GM18873 (cell line): Measurements from ENCODE around the gene TMEM89.

Source experiments
- ATAC-seq: cut with Tn5 transposase; IDR thresholded peaks from one replicate; pipeline ENCODE4 v1.9.1; 2021; ENCODE audit warnings: mild to moderate bottlenecking, moderate library complexity, moderate number of reproducible peaks; ENCODE audit not compliant: unreplicated experiment, low FRiP score

Gene TMEM89, protein sequence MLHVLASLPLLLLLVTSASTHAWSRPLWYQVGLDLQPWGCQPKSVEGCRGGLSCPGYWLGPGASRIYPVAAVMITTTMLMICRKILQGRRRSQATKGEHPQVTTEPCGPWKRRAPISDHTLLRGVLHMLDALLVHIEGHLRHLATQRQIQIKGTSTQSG

GRCh38 chr3:48621461-48621869 lies at the start of gene TMEM89:
TMEM89 (minus strand) TSS chr3:48621769; CDS start chr3:48621756, 13 bp downstream.
- ATAC-seq = no peak

- ATAC-seq = no peak
Measured at GRCh38 chr3:48664929-48665328, 43.4 kb upstream of the TMEM89 start.

- no peak for ATAC-seq
Measured at GRCh38 chr3:48664313-48664644, 42.7 kb upstream of the TMEM89 start.

GRCh38 chr3:48663489-48664312 lies 42.1 kb upstream of the TMEM89 start:
- peak; percentile 81 for ATAC-seq

DNA sequence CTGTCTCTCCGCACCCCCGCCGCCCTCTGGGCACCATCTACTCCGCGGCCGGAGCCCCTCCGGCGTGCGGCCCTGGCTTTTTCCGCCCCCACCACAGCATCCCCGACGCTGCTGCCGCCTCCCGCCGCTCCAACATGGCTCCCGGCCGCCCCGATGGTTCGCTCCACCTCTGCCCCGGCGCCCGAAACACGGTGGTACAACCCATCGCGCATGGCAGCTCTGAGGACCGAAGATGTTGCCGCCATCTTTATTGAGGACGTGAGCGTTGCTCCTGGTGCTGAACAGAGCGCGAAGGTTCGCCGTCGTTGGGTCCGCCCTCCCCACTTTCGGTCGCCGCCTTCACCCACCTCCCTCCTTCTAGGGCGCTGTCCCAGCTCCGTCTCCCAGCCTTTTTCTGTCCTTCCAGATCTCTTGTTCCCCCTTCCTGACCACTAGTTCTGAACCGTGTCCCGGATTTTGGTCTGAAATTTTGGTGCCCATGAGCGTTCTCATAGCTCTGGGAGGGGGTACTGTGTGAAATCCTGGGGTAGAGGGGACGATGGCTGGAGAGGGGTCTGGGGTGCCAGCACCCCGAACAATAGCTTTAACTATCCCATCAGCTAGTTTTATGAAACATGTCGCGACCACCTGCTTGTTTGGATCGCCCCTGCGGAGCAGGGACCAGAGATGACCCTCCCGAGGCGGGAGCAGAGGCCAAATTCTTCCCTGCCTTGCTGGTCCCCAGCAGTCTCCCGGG lies 41.4 kb upstream of the TMEM89 start, which contains the start of gene CELSR3:
Gene CELSR3 (minus strand): TSS at position 134 of the 736 bp plus-strand sequence. CDS start 252 bp downstream, outside the sequence.
- ATAC-seq = no peak

DNA sequence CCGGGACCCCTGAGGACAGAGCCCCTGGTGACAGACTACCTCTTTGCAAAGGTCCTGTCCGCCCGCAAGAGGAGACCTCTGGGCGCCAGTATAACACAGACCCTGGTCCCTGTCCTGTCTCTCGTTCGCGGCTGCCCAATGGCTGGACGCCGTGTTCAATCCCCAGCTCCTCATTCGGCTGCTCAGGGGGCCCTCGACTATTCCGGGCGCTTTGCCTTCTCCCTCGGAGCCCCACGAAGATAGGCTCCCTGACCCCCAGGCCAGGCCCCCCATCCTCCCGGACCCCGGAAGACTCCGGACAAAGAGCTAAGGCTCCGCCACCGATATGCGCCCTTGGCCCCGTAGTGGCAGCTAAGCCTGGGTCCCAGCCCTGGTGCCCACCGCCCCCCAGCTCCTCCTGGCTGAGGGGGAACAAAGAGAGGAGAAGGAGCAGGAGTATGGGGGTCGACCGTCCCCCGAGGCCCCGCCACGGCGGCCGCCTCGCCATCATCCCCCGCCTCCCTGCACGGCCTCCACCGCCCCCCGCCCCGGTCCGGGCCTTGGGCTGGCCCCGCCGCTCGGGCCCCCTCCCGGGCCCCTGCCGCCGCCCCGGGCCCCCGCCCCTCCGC lies 40.7 kb upstream of the TMEM89 start:
- no peak for ATAC-seq

DNA sequence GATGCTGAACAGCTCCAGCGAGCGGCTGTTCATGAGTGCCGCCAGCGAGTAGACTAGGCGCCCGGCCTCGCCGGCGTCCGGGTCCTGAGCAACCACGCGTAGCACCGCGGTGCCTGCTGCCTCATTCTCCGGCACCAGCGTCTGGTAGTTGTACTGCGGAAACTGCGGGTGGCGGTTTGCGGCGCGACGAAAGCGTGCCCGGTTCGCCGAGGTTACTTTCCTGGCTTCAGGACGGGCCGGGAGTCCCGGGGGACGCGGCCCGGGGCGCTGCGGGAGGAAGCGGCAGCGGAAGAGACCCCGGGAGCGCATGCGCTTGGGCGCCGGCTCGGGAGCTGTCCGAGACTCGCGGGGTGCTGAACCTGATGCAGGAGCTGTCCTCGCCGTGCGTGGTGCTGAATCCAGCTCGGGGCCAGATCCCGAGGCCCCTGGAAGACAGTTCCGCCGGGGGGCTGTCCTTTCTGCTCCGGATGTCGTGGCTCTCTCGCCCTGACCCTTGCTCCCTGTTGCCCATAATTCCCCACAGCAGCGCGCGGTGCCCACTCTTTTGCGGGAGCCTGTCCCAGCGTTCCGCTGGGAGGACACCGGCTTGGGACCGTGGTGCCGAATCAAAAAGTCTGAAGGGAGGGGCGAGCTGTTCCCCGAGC lies 40.1 kb upstream of the TMEM89 start:
- ATAC-seq = no peak

- ATAC-seq = no peak
Measured at GRCh38 chr3:48660800-48661400, 39.3 kb upstream of the TMEM89 start.

DNA sequence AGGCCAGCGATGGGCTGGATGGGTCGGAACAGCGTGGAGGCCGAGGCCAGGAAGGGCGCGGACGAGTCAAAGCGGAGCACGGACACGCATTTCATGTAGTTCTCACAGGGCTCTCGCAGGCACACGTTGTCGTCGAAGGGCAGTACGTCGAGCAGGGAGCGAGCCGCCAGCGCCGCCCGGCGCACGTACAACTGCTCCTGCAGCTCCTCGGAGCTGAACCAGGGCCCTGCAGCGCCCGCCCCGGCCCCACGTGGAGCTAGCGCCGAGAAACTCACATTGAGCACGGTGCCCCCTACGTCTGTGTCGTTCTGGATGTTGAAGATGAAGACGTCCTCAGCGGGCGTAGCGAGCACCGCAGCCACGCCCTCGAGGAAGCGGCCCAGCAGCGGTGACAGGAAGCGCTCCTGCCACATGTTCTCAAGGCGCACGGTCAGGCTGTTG lies 35.3 kb upstream of the TMEM89 start:
- no peak for ATAC-seq

DNA sequence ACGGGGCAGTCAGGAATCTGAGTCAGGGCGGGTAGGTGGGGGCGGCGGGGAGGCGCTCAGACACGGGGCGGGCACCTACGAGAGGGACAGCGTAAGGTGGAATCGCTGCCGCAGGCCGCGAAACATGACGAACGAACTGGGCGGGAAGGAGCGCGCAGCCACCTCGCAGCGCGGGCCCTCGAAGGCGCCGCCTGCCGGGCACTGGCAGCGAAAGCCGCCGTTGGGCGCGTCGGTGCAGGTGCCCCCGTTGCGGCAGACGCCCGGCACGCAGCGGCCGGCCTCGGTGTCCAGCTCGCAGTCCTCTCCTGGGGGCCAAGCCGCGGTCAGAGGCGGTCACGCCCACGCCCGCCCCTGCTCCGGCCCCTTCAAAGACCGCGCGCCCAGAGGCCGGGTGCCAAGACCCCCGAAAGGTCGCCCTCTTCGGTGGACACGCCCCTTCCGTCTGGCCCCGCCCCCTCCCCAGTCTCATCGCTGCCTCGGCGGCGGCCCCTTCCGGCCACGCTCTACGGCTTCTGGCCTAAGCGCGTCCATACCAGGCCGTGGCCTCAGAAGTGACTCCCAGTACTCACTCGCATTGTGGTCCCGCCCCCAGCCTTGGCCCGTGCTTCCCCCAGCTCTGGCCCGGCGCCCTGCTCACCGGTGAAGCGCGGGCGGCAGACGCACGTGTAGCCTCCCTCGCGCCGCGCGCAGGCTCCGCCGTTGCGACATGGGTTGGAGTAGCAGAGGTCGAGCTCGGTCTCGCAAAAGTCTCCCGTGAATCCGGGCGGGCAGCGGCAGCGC lies 34.7 kb upstream of the TMEM89 start:
- peak; percentile 48 for ATAC-seq

- ATAC-seq = no peak
Measured at GRCh38 chr3:48655606-48656005, 34.0 kb upstream of the TMEM89 start.

DNA sequence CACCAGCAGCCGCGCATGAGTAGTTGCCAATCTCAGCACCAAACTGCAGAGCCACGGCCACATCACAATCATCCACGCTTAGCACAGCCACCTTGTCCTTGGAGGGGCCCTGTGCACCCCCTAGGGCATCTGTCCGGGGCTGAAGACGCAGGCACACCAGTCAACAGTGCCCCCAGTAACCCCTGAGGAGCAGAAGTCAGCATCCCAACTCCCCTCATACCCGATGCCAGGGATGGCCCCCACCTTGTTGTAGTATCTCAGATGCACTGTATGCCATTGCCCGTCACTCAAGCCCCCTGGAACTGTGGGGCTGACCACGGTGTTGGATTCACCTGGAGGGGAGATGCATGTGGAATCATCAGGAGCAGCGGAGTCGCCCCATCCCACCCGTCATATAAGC lies 33.5 kb upstream of the TMEM89 start:
- no peak for ATAC-seq

DNA sequence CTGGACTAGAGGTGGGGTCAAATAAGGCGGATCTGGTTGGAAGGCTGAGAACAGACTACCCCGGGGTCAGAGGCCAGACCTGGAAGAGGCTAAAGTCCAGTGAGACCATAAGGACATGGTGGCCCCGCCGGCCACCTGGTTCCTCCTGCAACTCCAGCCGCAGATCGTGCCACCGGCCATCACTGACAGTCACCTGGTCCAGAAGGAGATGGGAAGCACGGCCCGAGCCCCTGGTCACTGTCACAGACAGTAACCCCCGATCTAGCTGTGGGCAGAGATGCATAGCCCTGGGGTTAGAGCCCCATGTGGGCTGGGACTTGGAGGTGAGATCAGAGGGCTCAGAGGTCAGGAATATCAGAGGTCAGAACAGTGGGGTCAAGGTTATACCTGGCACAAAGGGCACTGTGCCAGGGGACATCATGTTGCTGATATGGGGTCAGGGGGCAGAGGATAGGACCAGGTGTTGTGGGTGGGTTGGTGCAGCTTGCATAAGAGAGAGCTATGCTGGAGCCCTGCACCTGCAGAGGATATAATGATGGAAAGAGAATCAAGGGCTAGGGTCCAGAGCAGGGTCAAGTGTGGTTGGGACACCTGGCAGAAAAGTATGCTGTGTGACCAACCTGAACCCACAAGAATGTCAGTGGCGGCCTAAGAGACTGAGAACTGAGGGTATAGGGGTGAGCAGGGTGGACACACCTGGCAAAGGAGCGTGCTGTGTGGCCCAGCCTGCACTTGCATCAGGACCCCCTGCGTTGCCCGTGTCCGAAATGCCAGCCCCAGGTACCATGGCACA lies 31.6 kb upstream of the TMEM89 start:
- no peak for ATAC-seq

DNA sequence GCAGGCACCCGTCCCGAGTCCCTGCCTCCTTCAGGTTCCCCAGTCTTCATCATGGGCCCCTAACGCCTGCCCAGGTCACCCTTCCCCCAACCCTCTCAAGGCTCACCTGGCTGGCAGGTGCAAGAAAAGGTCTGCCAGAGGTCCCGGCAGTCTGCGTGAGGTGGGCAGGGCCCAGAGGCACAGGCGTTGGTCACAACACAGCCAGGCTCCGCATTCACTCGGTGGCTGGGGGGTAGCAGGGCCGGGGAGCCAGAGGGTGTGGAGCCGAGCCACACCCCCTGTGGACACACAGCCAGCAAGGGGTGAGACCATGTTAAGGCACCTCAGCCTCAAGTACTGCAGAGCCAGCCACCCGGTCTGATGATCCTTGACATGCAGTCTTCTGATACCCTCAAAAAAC lies 30.2 kb upstream of the TMEM89 start:
- ATAC-seq = no peak

DNA sequence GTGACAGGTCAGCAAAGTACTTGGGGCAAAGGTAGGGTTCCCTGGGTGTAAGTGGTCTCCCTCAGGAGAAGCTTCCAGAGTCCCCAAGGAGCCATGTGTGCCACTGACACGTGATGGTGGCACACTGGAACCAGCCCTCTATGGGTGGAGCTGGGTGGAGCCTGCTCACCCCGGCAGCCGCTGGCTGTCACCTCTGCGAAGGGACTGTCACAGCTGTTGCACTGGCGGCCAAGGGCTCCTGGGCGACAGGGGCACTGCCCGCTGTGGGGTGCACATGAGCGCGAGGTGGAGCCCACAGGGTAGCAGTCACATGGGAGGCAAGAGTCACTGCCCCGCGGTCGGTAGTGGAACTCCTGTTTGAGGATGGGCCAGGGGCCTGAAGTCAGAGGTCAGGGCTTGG lies 29.2 kb upstream of the TMEM89 start:
- no peak for ATAC-seq

DNA sequence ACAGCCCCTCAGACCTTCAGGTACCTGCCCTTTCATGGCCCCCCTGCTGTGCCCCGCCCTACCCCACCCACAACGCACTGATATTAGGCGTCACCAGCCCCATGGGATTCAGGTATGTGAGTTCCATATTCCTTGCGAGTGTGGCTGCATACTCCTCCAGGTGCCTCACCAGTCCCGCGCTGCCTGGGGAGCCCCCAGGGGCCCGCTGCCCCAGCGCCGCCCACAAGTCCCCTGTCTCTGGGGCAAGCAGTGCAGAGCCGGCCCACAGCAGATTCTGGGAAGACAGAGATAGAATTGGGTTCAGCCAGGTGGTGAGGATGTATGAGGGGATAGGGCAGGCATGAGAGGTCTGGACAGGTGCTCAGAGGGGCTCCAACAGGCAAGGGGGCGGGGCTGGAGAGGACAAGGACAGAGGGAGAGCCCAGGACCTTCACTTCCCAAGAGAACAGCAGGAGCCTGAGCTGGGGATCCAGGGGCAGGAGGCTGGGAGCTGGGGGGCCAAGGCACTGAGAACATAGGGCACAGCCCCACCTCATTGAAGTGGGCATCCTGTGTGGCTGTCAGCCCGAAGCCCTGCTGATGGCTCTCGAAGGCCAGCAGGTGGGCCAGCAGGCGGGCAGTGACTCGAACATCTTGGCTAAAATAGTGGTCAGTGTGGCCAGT lies 26.8 kb upstream of the TMEM89 start:
- ATAC-seq = no peak

- ATAC-seq = no peak
Measured at GRCh38 chr3:48647714-48648113, 26.1 kb upstream of the TMEM89 start.
